Measurements from ENCODE around the gene CCDC92.

Gene CCDC92

DNA sequence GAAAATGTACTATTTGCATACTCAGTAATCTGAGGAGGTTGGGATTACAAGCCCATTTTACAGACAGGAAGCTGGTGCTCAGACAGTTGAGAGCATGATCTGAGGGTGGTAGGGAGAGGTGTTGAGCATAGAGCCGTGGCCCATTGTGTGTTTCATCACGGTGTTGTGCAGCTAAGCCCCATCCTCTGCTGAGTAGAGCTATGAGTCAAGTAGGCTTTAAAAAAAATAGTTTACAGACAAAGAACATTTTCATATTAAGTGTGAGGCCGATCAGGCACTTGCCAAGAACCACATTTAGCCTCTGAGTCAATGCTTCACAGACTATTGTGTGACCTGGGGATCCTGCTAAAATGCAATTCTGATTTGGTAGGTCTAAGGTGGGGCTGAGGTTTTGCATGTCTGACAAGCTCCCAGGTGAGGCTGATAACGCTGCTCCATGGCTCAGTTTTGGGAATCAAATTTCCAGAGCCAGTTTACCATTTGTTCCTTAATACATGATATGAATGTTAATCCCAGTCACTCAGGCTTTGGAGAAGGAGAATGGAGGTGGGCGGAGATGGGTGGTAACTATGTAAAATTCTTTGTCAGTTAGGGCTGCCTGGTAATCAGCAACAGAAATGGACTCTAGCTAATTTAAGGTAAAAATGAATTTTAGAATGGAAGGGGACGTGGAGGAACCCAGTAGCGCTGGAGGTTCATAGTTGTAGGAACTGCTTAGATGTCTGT lies 22.6 kb upstream of the CCDC92 start:
- peak; percentile 62 for DNase-seq (ENCODE audit: low read depth)
- TF ChIP-seq, protein P1, sequence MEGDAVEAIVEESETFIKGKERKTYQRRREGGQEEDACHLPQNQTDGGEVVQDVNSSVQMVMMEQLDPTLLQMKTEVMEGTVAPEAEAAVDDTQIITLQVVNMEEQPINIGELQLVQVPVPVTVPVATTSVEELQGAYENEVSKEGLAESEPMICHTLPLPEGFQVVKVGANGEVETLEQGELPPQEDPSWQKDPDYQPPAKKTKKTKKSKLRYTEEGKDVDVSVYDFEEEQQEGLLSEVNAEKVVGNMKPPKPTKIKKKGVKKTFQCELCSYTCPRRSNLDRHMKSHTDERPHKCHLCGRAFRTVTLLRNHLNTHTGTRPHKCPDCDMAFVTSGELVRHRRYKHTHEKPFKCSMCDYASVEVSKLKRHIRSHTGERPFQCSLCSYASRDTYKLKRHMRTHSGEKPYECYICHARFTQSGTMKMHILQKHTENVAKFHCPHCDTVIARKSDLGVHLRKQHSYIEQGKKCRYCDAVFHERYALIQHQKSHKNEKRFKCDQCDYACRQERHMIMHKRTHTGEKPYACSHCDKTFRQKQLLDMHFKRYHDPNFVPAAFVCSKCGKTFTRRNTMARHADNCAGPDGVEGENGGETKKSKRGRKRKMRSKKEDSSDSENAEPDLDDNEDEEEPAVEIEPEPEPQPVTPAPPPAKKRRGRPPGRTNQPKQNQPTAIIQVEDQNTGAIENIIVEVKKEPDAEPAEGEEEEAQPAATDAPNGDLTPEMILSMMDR (conservative IDR thresholded peaks at IDR 0.05; ENCODE audit: low read length): no peak

DNA sequence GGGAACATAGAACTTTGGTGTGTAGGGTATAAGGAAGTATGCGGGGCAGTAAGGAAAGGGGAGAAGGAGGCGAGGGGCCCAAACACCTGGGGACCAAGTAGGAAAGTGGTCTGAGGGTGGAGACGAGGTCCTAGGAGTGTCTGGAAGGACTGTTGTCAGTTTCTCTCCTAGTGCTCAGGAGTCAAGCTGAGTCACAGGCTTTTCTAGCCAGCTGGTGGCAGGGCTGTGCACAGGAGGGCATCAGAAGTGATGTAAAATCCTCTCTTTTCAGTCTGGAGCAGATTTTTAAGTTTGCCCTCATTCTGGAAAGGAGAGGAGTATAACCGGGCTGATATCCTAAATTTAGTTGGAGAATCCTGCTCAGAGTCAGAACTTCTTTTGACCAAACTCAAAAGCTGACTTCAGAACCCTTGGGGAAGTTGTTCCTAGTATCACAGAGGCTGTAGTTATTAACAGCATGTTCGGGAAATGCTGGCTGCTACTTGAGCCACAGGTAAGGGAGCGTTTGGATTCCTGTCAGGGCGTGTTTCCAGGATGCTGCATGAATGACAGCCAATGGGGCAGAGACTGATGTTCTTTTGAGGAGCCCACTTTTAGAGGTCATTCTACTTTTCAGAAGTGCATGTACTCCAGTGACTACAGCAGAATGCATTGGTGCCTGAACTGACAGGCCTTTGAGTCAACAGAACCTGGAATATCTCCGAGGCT lies 19.6 kb upstream of the CCDC92 start:
- no peak for DNase-seq (ENCODE audit: low read depth)
- no peak overlapping the region for H3K4me3 ChIP-seq (ENCODE audit: low read length)
- TF ChIP-seq, protein P1 (conservative IDR thresholded peaks at IDR 0.05; ENCODE audit: low read length): no peak

More for the DNA sequence above, 22.6 kb upstream of the CCDC92 start:
- no peak overlapping the region for H3K4me3 ChIP-seq (ENCODE audit: low read length)

DNA sequence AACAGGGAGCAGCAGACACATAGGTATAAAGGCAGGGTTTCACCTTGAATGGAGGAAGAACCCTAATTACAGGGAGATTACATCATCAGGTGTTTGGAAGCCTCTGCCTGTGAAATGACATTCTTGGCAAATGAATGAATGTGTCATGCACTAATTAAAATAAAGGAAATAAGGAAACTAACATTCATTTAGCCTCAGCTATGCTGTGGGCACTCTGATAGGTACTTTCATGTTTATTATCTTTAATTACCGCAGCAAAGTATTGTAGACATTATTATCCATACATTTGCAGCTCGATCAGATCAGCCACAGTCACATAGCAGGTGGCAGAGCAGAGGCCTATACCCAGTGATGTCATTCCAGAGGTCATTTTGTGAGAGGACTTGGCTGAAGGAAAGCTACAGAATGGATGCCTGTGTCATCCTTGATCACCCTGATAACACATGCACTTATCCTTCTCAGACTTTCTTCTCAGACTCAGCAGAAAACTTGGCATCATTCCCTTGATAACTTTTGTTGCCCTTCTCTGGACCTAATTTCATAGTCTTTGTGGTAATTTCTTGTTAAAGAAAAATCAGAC lies 18.8 kb upstream of the CCDC92 start:
- DNase-seq (ENCODE audit: low read depth): peak; percentile 31
- no peak overlapping the region for H3K4me3 ChIP-seq (ENCODE audit: low read length)
- TF ChIP-seq, protein P1 (conservative IDR thresholded peaks at IDR 0.05; ENCODE audit: low read length): no peak

DNA sequence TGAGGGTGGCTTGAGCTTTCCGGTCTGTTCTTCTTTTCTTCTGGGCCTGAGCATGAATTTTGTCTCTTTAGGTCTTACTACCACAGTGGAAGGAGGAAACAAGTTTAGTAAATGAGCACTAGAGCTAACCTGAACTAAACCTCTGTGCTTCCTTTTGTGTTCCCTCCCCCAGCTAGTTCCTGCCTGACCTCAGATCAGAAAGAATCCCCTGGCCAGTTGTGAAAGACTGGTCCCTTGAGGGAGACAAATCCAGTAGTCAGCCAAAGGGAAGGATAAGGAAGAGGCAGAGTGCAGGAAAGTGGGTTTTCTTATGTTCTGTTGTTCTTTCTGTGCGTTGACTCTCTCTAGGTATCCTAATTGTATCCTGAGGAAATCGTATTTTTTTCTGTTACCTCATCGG lies 17.9 kb upstream of the CCDC92 start:
- TF ChIP-seq, protein P1 (conservative IDR thresholded peaks at IDR 0.05; ENCODE audit: low read length): no peak
- peak; percentile 77 for DNase-seq (ENCODE audit: low read depth)
- H3K4me3 ChIP-seq (ENCODE audit: low read length): no peak overlapping the region

DNA sequence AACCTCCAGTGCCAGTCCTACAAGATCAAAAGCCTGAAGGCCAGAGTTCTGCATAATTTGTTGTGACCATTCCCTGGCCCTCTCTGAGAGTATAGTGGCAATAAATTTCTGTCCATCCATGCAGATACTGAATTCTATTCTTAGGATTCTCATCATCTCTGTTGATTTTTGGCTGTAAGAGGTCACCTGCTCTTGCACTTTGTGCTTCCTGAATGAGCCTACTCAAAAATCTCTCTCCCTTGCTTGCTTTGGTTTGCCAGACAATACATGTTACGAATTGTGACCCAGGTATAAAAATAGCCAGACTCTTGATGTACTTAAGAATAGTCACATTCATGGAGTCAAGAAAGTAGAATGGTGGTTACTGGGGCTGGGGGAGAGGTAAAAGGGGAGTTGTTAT lies 17.1 kb upstream of the CCDC92 start:
- no peak overlapping the region for H3K4me3 ChIP-seq (ENCODE audit: low read length)
- TF ChIP-seq, protein P1 (conservative IDR thresholded peaks at IDR 0.05; ENCODE audit: low read length): no peak
- no peak for DNase-seq (ENCODE audit: low read depth)

DNA sequence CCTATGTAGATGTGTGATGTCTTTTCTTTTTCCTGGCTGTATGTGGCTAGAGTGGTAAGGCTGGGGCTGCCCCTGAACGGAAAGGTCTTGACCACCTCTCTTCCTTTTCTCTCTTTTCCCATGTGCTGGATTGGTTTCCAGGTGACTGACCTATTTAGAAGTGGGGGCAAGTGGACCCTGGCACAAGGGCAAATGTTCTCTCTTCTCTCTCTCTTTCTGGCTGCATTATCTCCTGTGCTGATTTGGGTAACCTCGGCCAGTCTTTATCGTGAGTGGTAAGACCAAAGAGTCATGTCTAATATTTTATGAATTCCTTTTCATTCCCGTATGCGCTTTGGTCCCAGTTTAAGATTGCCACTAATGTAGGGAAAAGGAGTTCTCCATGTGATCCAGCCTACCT lies 16.5 kb upstream of the CCDC92 start:
- no peak overlapping the region for H3K4me3 ChIP-seq (ENCODE audit: low read length)
- TF ChIP-seq, protein P1 (conservative IDR thresholded peaks at IDR 0.05; ENCODE audit: low read length): no peak
- DNase-seq (ENCODE audit: low read depth): no peak
